RCC 7860 (cell line): Measurements from ENCODE around the gene NFATC1.
A peak's percentile ranks its signal among the peaks of the same experiment; 100 is the strongest.

Experiments used
- DNase-seq: peaks from one replicate; pipeline ENCODE4 v3.0.0-alpha.2; 2015; ENCODE audit warnings: low spot score
- FAIRE-seq: peaks from 2 replicates; lab custom pipeline; 2012; peaks lifted over from hg19 to GRCh38; lab: Jason Lieb, UNC

NFATC1 gene

DNA sequence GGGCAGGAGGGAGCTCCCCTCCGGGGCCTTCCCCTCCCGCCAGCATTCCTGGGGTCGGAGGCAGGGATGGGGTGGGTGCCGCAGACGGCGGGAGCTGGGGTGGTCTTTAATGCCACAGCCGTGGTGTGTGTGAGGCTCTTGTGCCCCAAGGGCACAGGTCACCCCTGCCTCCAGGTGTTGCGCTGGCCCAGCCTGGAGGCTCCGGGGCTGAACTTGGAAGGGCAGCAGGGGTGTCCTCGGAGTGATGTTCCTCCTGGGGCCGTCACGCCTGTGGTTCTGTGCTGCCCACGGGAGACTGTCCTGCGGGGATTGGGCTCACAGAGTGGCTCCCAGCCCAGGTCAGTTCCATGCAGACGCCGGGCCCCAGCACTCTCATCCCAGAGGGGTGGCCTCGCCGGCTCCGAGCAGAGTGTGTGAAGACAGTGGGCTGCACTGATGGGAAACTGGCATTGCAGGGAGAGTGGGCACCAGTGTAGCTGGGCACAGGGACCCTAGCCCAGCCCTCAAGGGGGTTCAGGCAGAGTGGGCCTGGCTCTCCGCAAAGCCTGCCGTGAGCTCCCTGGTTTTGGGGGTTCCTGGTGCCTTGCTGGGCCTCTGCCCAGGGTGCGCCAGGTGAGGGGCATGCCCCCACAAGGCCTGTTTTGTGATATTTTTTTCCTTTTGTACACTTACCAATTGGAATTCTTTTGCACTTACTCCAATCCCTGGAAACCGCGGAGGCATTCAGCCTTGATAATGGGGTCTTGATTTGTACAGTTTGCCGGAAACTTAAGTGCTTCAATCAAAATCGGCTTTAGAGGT is 56.7 kb downstream of the NFATC1 start:
- FAIRE-seq: no peak
- DNase-seq: no peak

DNA sequence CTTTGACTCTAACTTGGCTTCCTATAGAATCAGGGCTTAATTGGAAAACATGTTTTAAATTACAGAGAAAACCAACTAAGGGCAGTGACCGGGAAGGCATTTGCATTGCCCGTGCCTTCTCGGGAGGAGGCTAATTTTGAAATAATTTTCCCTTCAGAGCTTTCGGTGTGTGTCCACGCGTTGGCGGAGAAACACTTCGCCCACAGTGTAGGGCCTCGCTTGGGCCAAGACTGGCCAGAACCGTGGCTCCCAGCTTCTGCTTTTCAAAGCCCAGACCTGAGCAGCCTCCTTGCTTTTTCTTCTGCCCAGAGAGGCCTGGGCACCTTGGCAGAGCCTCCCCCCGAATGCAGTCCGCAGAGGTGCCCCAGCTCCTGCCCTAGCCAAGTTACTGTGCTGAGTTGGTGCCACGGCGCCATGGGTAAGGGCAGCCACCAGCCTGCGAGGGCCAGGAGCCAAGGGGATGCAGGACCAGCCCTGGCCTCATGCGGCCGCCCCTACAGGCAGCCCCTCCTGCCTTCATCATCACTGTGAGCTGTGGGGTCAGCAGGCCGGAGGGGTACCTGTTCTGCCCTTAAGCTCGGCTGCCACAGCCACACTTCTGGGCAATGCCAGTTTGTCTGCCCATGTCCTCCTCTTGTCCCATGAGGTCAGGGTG is 57.4 kb downstream of the NFATC1 start:
- no peak for FAIRE-seq
- DNase-seq: no peak

DNA sequence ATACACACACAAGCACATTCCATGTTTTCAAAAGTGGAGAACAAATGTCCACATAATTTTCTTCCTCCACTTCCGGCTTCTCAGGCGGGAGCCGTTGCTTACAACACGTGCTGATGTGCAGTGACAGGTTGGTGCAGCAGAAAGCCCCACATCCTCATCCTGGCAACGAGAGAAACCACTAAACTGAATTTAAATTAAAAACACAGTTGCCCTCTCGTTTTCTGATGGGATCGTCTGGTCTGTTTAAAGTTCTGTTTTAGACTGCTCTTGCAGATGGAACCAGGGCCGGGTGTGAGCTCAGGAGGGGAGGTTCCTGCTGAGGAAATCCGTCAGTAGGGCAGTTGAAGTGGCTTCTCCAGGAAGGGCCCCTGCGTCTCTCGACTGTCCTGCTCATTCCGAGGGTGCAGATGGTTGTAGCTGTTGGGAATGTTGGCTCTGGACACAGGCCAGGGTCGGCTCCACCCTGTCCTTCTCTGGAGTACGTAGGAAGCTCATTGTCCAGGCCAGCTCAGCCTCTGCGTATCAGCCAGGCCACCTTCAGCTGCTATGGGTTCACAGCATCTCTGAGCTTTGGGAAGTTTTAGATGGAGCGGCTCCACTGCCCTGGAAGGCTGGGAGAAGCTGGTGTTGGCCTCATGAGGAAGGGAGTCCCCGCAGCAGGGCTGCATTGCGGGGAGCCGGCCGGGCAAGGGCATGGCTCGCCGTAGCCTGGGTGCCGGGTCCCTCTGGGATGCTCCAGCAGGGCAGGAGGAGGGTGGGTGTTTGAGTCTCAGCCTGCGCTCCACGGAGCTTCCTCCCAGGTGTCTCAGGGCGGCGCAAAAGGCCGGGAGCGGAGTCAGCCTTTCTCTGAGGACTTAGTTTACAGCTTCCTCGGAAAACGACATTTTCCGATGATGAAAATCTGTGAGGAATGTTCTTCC is 58.3 kb downstream of the NFATC1 start:
- FAIRE-seq (no peak), DNase-seq (no peak)

DNA sequence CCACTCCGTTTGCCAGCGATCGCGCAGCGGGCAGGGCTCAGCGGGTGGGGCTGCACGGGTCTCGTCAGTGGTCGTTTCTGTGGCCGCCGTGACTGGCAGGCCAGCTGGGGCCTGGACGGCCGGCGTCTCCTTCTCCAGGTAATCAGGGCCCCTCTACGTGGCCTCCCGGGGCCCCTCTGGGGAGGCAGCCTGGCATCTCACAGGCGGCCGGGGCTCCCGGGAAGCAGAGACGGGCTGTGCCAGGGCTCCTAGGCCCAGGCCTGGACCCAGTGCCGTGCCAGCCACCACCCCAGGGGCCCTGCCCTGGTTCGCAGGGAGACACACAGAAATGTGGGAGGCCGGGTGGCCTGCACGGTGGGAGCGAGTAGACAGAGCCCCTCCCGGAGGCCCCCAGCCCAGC is 59.5 kb downstream of the NFATC1 start:
- no peak for DNase-seq
- FAIRE-seq: no peak

DNA sequence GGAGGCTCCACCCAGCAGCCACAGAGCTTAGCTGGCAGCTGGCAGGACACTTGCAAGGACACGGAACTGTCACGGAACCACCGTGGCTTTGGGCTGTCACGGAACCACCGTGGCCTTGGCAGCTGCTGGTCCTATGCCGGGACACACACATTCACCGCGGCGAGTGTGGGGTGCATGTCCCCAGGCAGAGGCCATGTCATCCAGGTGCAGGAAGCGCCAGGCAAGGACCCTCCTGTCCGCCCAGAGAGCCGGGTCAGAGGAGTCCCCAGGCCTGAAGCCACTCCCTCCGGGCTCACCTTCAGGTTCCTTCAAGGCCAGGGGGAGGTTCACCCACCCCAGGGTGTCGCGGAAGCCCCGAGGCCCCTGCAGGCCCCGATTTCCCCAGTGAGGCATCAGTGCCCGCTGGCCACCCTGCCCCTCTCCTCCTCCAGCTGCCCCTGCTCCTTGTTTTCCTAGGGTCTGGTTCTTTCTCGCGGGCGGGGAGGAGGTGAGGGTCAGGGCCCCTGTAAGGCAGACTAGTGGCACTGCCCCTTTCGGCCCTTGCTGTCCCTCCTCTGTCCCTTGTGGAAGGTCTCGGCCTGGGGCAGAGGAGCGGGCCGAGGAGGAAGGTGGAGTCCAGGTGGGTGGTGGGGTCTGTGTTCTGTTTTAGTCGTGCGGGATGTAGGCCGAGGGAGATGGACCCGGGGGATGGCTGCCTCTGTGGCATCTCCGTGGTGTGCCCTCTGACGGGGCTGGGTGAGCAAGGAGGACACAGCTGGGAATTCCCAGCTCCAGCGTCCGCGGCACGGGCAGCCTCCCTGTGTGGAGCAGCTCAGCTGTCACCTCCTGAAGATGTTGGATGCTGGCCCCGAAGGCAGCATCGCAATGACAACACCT is 60.6 kb downstream of the NFATC1 start:
- FAIRE-seq (no peak), DNase-seq (no peak)

DNA sequence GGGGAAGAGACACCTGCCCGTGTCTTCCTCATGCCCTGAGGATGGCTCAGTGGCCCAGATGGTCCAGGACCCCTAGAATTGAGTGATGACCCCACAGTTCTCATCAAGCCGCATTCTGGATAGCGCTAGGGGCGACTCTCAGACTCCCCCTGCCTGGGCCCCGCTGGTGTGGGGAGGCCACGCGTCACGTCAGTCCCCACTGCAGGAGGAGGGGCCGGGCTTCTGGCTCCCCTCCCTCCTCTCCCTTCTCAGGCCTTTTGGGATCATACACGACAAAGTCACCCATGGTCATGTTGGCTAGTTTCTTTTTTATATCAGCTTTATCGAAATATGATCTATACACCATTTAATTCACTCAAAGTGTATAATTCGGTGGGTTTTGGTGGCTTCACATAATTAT is 61.5 kb downstream of the NFATC1 start:
- FAIRE-seq: no peak
- no peak for DNase-seq

DNA sequence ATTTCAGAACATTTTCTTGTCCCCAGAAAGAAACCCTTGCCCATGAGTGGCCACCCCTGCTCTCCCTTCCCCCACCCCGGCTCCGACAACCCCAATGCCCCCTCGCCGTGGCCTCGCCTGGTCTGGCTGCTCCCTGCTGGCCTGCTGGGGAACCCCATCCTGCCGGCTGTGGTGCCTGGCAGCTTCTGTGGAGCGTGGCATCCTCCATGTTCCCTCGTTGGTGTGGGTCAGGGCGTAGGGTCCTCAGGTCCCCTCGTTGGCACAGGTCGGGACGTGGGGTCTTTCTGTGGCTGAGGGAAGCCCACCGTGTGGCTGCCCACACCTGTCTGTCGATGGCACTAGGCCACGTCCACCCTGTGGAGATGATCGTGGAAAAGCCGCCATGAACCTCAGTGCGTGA is 61.9 kb downstream of the NFATC1 start:
- FAIRE-seq (no peak), DNase-seq (no peak)

DNA sequence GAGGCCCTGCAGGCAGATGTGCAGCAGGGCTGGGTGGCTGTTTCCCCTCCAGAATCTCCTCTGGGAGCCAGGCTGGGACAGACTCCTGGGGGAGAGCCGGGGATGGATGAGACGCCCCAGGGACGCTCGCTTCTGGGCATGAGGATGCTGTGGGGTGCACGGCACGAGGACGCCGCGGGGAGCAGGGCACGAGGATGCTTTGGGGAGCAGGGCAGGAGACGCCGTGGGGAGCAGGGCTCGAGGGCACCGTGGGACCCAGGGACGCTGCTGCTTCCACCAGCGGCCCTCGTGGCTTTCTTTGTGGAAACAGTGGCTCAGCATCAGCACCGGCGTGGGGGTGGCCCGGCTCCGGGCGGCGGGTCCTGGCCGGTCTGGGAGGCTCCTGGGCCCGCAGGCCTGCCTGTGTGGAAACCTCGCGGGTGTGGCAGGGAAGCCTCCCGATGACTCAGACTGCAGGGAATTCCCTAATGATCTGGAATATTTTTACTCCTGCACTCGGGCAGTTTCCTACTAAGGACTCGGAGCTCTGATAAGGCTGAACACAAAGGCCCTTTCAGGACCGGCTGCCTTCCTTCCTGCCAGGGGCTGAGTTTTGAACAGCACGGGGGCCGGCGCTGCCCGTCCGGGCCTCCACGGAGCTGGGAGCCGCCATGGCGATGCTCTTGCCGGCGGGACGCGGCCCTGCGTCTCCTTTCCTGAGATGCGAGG is 62.6 kb downstream of the NFATC1 start:
- DNase-seq: peak; percentile 39
- FAIRE-seq: no peak

DNA sequence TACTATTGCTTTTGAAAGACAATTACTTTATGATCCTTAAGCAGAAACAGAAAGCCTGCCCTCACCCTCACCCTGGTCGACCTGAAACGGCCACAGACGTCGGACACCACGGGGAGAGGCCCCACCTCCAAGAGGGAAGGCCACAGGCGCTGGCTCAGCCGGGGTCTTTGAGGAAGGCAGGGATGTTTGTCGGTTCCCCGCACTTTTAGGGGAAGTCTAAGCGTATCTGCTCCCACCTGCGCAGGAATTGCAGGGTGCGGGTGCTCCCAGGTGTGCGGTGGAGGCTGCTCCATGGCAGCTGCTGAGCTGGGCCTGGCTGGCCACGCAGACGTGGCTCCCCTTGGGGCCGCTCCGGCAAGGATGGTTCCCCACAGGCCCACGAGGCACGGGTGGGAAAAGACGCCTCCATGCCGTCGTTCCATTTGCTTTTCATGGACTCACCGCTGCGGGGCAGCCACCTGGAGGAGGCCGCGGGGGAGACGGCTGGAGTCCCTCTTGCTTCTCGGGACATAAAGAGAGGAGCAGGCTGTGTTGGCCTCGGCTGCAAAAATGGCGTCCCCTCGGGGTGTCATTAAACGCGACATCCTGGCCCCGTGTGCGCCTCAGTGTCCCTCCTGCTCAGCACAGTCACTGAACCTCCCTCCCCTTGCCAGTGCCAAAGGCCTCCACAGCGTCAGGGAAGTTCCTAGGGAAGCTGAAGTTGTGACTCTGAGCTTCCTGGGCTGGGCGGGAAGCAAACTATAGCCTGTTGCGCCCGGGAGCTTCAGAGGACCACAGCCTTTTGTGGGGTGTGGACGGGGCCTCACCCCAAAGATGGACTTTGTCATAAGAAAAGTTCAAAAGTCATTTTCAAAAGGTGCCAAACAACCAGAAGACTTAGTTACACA is 63.4 kb downstream of the NFATC1 start:
- no peak for FAIRE-seq

DNA sequence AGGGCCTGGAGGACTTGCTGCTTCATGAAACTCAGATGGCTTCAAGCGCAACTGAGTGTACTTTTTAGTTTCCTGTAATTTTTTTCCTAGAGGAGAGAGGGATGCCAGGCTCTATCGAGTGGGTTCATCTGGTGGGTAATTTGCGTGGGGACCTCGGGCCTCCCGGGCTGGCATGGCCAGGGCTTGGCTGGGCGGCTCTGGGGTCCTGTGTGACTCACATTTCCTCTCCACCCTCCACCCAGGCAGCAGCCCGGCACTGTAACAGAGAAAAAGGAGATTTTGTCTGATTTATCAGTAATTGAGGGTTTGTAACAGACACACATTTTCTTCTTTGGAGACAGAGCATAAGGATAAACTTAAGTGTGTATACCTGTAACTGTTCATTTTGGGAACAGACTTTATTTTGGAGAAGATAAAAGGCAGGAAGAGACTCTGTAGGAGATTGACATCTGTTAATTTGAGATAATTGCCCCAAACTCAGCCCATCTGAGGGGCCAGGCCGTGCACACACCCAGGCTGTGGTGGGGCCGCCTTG is 64.3 kb downstream of the NFATC1 start:
- no peak for DNase-seq
- no peak for FAIRE-seq

More for the DNA sequence above, 63.4 kb downstream of the NFATC1 start:
- no peak for DNase-seq

DNA sequence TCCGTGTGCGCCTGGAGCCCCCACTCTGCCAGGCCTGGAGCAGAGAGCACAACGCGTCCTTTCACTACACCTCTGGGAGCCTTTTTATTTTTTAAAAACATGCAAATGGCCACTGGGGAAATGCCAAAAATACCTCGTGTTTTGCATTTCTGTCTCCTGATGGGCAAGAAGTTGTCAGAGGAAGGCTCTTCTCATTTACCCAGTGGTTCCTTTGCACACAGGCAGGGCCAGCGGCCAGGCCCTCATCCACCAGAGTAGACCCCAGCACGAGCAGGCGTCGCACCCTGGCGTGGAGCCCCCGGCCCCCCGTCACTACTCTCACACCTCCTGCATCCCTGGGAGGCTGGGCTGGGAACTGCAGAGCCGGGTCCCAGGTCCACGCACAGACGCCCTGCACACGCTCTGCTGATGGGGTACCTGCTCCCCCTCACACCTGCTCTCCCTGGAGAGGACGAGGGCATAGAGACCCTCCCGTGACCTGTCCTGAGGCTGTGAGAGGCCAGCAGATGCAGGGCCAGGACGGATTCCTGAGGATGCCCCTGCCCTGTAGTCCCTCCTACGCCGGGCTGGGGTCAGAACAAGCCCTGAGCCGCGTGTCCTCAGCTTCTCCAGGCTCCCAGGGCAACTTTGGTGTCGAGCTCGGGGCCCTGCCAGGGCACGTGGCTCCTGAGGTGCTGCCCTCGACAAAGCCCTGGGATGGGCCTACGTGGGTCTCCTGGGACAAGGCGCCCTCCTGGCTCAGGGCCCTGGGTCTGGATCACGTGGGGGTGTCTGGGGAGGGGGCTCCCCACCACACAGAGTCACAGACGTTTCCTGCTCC is 65.0 kb downstream of the NFATC1 start:
- no peak for DNase-seq
- FAIRE-seq: no peak

DNA sequence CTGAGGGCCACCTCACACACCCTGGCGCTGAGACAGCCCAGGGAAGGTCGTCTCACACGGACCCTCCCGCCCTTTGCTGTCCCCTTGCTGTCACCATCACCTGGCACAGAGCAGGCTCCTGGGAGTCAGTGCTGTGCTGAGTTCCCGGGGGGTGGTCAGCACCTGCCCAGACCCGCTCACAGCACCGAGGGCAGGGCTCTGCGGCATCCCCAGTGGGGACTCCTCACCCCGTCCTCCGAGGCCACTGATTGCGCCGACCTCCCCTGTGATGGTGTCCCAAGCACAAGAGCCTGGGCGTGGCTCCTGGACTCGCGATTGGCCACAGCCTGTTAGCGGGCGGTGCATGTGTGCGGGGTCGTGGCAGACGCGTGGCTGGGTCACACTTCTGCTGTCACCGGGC is 65.9 kb downstream of the NFATC1 start:
- FAIRE-seq (no peak), DNase-seq (no peak)

DNA sequence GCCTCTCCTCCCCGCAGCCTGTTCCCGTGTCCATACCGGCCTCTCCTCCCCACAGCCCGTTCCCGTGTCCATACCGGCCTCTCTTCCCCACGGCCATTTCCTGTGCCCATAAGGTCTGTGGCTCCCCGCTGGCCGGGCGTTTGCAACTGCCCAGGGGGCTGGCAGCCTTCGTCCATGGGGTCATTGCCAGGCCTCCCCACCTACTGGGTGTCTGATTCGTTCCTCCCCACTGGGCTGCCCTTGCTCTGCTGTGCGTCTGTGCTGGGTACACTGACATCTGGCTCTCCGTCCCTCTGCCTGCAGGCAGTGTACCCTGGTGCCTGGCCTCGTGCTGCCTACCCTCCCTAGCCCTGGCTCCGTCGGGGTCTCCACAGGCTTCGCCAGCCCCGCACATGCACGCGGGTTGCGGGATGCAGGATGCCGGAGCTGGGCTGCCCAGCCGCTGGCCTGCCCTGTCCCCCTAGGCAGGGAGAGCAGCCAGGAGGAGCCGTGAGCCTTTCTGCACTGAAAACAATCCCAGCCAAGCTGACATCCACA is 67.8 kb downstream of the NFATC1 start:
- no peak for FAIRE-seq
- DNase-seq: no peak

DNA sequence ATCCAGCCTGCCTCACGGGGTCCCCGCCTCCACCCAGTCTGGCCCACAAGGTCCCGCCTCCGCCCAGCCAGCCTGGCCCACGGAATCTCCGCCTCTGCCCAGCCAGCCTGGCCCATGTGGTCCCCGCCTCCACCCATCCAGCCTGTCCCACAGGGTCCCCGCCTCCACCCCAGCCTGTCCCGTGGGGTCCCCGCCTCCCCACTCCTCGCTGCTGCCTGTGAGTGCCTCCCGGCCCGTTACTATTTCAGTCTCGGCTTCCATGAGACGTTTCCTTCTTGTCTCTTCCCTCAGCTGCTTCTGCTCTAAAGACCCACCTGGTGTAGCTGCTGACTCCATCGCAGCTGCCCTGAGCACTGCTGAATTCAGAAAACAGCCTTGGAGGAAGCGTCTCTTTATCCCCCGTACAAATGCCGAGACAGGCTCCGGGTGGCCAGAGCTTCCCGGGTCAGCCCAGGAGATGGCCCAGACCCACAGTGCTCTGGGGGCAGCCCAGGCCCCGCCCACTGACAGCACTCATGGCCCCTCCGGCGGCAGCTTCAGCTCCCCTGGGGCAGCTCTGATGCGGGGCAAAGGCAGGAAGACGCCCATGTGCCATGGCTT is 69.8 kb downstream of the NFATC1 start:
- DNase-seq: no peak
- FAIRE-seq: no peak

DNA sequence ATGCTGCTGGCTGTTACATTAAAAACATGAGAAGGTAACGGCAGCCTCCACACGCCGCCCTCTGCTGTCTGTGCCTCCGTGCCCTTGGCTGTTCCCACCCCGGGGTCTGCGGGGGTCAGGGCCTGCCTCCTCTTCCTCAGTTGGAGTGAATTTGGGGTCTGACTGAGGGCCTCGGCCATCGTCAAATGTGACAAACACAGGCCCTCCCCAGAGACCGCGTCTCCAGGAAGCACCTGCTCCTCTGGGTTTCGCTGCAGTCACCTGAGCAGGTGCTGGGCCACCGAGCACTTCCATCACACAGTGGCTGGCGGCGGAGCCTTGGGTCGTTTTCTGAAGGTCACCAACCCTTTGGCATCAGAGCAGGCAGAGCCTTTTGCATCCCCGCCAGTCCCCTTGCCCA is 70.9 kb downstream of the NFATC1 start:
- FAIRE-seq: no peak
- DNase-seq: no peak

DNA sequence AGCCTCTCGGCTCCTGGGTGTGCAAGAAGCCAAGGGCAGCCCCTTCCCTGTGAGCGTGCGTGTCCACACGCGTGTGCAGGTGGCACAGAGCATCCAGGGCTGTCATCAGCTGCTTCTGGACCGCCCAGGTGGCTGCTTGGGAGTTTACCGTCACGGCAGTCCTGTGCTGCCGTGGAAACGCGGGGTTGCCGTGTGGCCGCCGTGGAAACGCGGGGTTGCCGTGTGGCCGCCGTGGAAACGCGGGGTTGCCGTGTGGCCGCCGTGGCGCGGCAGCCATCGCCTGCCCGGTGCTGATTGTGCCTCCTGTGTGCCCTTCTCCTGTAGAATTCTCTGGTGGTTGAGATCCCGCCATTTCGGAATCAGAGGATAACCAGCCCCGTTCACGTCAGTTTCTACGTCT is 71.4 kb downstream of the NFATC1 start:
- FAIRE-seq (no peak), DNase-seq (no peak)

DNA sequence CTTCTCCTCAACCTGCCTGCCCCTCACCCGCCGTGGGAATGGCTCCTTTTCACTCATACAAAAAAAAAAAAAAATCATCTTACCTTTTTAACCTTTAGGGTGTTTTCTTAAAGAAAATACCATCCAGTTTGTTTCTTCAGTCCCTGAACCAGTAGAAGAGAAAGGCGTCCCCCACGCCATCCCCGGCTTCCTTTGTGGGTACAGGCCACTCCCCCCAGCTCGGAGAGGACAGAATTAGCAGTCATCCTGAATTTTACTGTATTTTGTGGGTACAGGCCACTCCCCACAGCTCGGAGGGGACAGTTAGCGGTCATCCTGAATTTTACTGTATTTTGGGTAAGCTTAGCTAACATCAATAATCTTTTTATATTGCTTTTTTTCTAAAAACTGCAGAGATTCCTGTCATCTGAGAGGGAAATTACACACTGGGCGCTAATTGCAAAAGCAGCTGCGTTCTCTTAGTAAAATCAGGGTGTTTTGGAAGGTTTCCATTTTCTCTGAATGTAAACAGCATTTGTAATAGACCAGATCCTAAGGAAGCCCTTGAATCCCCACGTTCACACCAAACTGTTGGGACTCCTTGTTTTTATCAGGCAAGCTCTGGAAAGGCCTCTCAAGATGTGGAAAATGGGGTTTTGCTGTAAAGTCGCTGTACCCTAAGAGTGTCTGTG is 72.5 kb downstream of the NFATC1 start:
- no peak for DNase-seq
- FAIRE-seq: no peak
